ENCODE results near the gene BMX. TPM values are rescaled to one million over a fixed set of nuclear protein-coding genes. Genes with fewer than 3 reads are reported as not detected.

BMX gene
- total RNA-seq, 1 experiment from 2014 or later: not detected

GRCh38 chrX:15570145-15570544, 69.5 kb downstream of the BMX start:
- Histone ChIP-seq H3K14ac (ENCODE audit: insufficient read depth, low read length) (no peak overlapping the region), H2AK5ac (ENCODE audit: insufficient read length, low read length) (no peak overlapping the region), H3K27ac (ENCODE audit: insufficient read length, low read depth, low read length) (no peak overlapping the region), H3K79me2 (ENCODE audit: insufficient read depth, low read length) (no peaks in the 10 kb centered on the region), H2BK5ac (ENCODE audit: insufficient read length, low read length) (no peak overlapping the region), H3K23me2 (ENCODE audit: insufficient read length, low read depth, low read length, poor library complexity, severe bottlenecking) (no peaks in the 10 kb centered on the region), H2BK120ac (ENCODE audit: low read depth, low read length, poor library complexity, severe bottlenecking) (no peak overlapping the region), H3K9me3 (ENCODE audit: control insufficient read depth, low read depth, low read length) (no peaks in the 10 kb centered on the region), H3K79me1 (ENCODE audit: insufficient read depth, low read depth, low read length, poor library complexity, severe bottlenecking) (no peaks in the 10 kb centered on the region), H4K91ac (ENCODE audit: insufficient read length, low read depth, low read length) (no peak overlapping the region), H3K4me2 (ENCODE audit: insufficient read depth, insufficient read length, low read length) (no peak overlapping the region), H4K20me1 (ENCODE audit: control insufficient read depth, insufficient read depth, insufficient read length) (no peaks in the 10 kb centered on the region), H3K56ac (ENCODE audit: insufficient read length, low read depth, low read length) (no peak overlapping the region), H4K5ac (ENCODE audit: insufficient read length, low read depth, low read length) (no peak overlapping the region), H3K4me1 (ENCODE audit: insufficient read depth, low read length) (no peaks in the 10 kb centered on the region), H2BK20ac (ENCODE audit: low read depth, low read length, poor library complexity, severe bottlenecking) (no peak overlapping the region), H3K4ac (ENCODE audit: low read depth, low read length) (no peak overlapping the region), H3K9ac (ENCODE audit: extremely low read depth, insufficient read length, low read length) (no peak overlapping the region), H3T11ph (ENCODE audit: low read length) (no peak overlapping the region), H3K18ac (ENCODE audit: insufficient read length, low read depth, low read length) (no peak overlapping the region), H2AFZ (ENCODE audit: low read length) (peak overlapping the region; percentile 89), H4K8ac (replicated peaks; ENCODE audit: insufficient read length, low read depth, low read length) (no peak overlapping the region), H3K27me3 (ENCODE audit: insufficient read depth, low read length) (no peaks in the 10 kb centered on the region), H3K23ac (ENCODE audit: insufficient read length, low read depth, low read length) (no peak overlapping the region), H2BK12ac (ENCODE audit: insufficient read length, low read depth, low read length) (no peak overlapping the region), H2BK15ac (ENCODE audit: low read depth, low read length) (no peak overlapping the region)
- DNase-seq: no peak
- no CpG with 5 or more reads among the region's 1 CpG for WGBS (ENCODE audit: extremely low coverage, insufficient read length, low lambda C conversion rate)
- H3K4me1 Mint-ChIP-seq: peaks cover 32 to 39% of the 10 kb centered on the region in 2 experiments
- no peak overlapping the region for H3K4me3 Mint-ChIP-seq
- H3K9me3 Mint-ChIP-seq: no peaks in the 10 kb centered on the region
- no peak for TF ChIP-seq CTCF (conservative IDR thresholded peaks at IDR 0.05)
- H3K36me3 Mint-ChIP-seq (ENCODE audit: insufficient read depth in 1 of 3, low read depth in 3 of 3): no peaks in the 10 kb centered on the region
- peaks cover 2% of the 10 kb centered on the region; the same call in 1 of the 2 replicates for H3K27me3 Mint-ChIP-seq (ENCODE audit: low read depth)
- H3K27ac Mint-ChIP-seq: no peak overlapping the region; a peak in 2 of 7 replicates

Measured in H9 (cell line).